Esophagus muscularis mucosa (tissue), 4 donors: Measurements from ENCODE around the gene LGALS7B. TPM values are rescaled to one million over a fixed set of nuclear protein-coding genes. Genes with fewer than 3 reads are reported as not detected.
"Not testable (repeated sequence)": the region's sequence is repeated elsewhere in the genome, so short reads cannot be mapped to it uniquely, and the experiment has no call there.

ENCODE experiments used
- DNase-seq: peaks from one replicate; pipeline ENCODE4 v3.0.0-alpha.2; 2017; ENCODE audit errors: extremely low spot score
- H3K27ac ChIP-seq, 4 donors: fragments of 200-600 bp; sonication (generic); replicated peaks in 1 of 4; 1 replicate in 3 of 4; 2 replicates in 1 of 4; pipeline ENCODE4 v1.5.1; 2016 to 2019; ENCODE audit warnings: mild to moderate bottlenecking in 1 of 4
- H3K27me3 ChIP-seq, 4 donors: fragments of 200-600 bp; sonication (generic); one replicate each; pipeline versions ENCODE4 v1.5.1 to v1.6.0; 2016 to 2019
- H3K36me3 ChIP-seq, 4 donors: fragments of 200-600 bp; sonication (generic); one replicate each; pipeline ENCODE4 v1.5.1; 2016 to 2019
- H3K4me1 ChIP-seq, 4 donors: fragments of 200-600 bp; sonication (generic); one replicate each; pipeline ENCODE4 v1.5.1; 2016 to 2019
- H3K4me3 ChIP-seq, 4 donors: fragments of 200-600 bp; sonication (generic); 1 replicate in 2 of 4; 2 replicates in 2 of 4; pipeline ENCODE4 v1.5.1; 2016 to 2019; ENCODE audit warnings: mild to moderate bottlenecking in 4 of 4, moderate library complexity in 1 of 4
- H3K9me3 ChIP-seq, 4 donors: fragments of 200-600 bp; sonication (generic); 1 replicate in 3 of 4; 2 replicates in 1 of 4; pipeline ENCODE4 v1.5.1; 2016 to 2019
- CTCF ChIP-seq, 3 experiments: fragments of 200-600 bp in 2 of 3; fragments of 450-650 bp in 1 of 3; sonication (generic) in 2 of 3; IDR thresholded peaks; one replicate each; pipeline ENCODE4 v1.5.1; 2017 to 2019; ENCODE audit warnings: antibody characterized with exemption in 3 of 3, mild to moderate bottlenecking in 2 of 3, moderate library complexity in 1 of 3
- EP300 ChIP-seq: sonication (generic); formaldehyde crosslinking; IDR thresholded peaks from one replicate; pipeline ENCODE4 v1.6.1; 2017; ENCODE audit warnings: antibody characterized with exemption
- POLR2A ChIP-seq: fragments of 450-650 bp; IDR thresholded peaks from one replicate; pipeline ENCODE4 v1.6.1; 2017; ENCODE audit warnings: antibody characterized with exemption, moderate library complexity, mild to moderate bottlenecking, low read depth
- POLR2AphosphoS5 ChIP-seq, 2 donors: sonication (generic); formaldehyde crosslinking; IDR thresholded peaks; one replicate each; pipeline ENCODE4 v1.6.1; 2017; ENCODE audit warnings: antibody characterized with exemption in 2 of 2
- WGBS: methylation state at CpG from one replicate; pipeline ENCODE4 v1.1.5; 2018; 5-methylcytosine and 5-hydroxymethylcytosine counted together
- intact Hi-C: fragments of 100-400 bp; cut with DNase I; formaldehyde crosslinking; loops from one replicate; pipeline ENCODE4 v1.15.1; 2023
- total RNA-seq, 4 donors: library from RNA; depleted of rRNA; stranded (reverse); fragments of >200 nt; gene quantifications; one replicate each; pipeline versions ENCODE4 v1.1.0 to v1.2.1, GENCODE V29; 2016

The LGALS7B gene
- total RNA-seq, 4 donors from 2014 or later = not detected

GRCh38 chr19:38796154-38796553 is 7.2 kb downstream of the LGALS7B start:
- no peaks in the 10 kb centered on the region for H3K9me3 ChIP-seq
- H3K36me3 ChIP-seq = no peaks in the 10 kb centered on the region
- 91% methylated on average over 2 of the region's 2 CpGs for WGBS
- H3K4me1 ChIP-seq = peaks cover 5 to 9% (median 6%) of the 10 kb centered on the region in 4 donors
- DNase-seq = no peak
- no peaks in the 10 kb centered on the region for H3K27me3 ChIP-seq
- intact Hi-C loops = no loop called here
- TF ChIP-seq EP300 (no peak), POLR2A (no peak), CTCF (IDR thresholded peaks at IDR 0.05) (no peak), POLR2AphosphoS5 (IDR thresholded peaks at IDR 0.05) (no peak)
- H3K4me3 ChIP-seq = no peak overlapping the region
- no peak overlapping the region for H3K27ac ChIP-seq

GRCh38 chr19:38797781-38798180 is 8.8 kb downstream of the LGALS7B start:
- H3K36me3 ChIP-seq, H3K4me3 ChIP-seq, H3K27ac ChIP-seq, H3K4me1 ChIP-seq, DNase-seq, H3K27me3 ChIP-seq, H3K9me3 ChIP-seq, intact Hi-C loops: not testable (repeated sequence)
- WGBS = no CpG with 5 or more reads among the region's 33 CpGs

- peaks cover 0 to 10% (median 3%) of the 10 kb centered on the region in 4 donors for H3K36me3 ChIP-seq
- TF ChIP-seq POLR2A = no peak
- TF ChIP-seq EP300 = no peak
- no peak for TF ChIP-seq CTCF (IDR thresholded peaks at IDR 0.05)
- no peaks in the 10 kb centered on the region for H3K9me3 ChIP-seq
- DNase-seq = no peak
- no peaks in the 10 kb centered on the region for H3K4me1 ChIP-seq
- H3K27me3 ChIP-seq = no peaks in the 10 kb centered on the region
- 86% methylated on average over 10 of the region's 10 CpGs for WGBS
- H3K27ac ChIP-seq = no peak overlapping the region
- H3K4me3 ChIP-seq = no peak overlapping the region
- intact Hi-C loops = no loop called here
Observed at GRCh38 chr19:38799104-38799503, 10.1 kb downstream of the LGALS7B start.

GRCh38 chr19:38800577-38801347 is 11.8 kb downstream of the LGALS7B start:
- H3K4me1 ChIP-seq = peaks cover 0 to 3% (median 0%) of the 10 kb centered on the region in 4 donors
- H3K36me3 ChIP-seq = peaks cover 0 to 10% (median 3%) of the 10 kb centered on the region in 4 donors
- H3K27ac ChIP-seq = no peak overlapping the region
- TF ChIP-seq POLR2A = no peak
- no peak for TF ChIP-seq EP300
- TF ChIP-seq POLR2AphosphoS5 (IDR thresholded peaks at IDR 0.05) = no peak
- no peak for TF ChIP-seq CTCF (IDR thresholded peaks at IDR 0.05)
- no peaks in the 10 kb centered on the region for H3K9me3 ChIP-seq
- H3K4me3 ChIP-seq = no peak overlapping the region
- intact Hi-C loops = no loop called here
- 90% methylated on average over 5 of the region's 5 CpGs for WGBS
- no peak for DNase-seq
- H3K27me3 ChIP-seq = no peaks in the 10 kb centered on the region

- 97% methylated on average over 12 of the region's 12 CpGs for WGBS
- Histone ChIP-seq H3K4me1 (peaks cover 0 to 4% (median 0%) of the 10 kb centered on the region in 4 donors), H3K27ac (no peak overlapping the region), H3K36me3 (peaks cover 0 to 13% (median 5%) of the 10 kb centered on the region in 4 donors), H3K9me3 (no peaks in the 10 kb centered on the region), H3K27me3 (no peaks in the 10 kb centered on the region), H3K4me3 (no peak overlapping the region)
- no peak for DNase-seq
- intact Hi-C loops = no loop called here
- no peak for TF ChIP-seq POLR2A
- no peak for TF ChIP-seq POLR2AphosphoS5 (IDR thresholded peaks at IDR 0.05)
- TF ChIP-seq EP300 = no peak
- no peak for TF ChIP-seq CTCF (IDR thresholded peaks at IDR 0.05)
Observed at GRCh38 chr19:38801359-38802095, 12.5 kb downstream of the LGALS7B start.
